HG03342 (cell line): ENCODE measurements around the gene IL17RB.

Experiments
- ATAC-seq: cut with Tn5 transposase; IDR thresholded peaks from one replicate; pipeline ENCODE4 v1.9.1; 2021; ENCODE audit warnings: mild to moderate bottlenecking, moderate library complexity; ENCODE audit not compliant: unreplicated experiment

Gene IL17RB

GRCh38 chr3:53902067-53902466, 55.7 kb downstream of the IL17RB start:
- no peak for ATAC-seq

- ATAC-seq, result no peak
These were observed 56.3 kb downstream of the IL17RB start for GRCh38 chr3:53902711-53903110.

- no peak for ATAC-seq
These were observed 67.0 kb downstream of the IL17RB start for GRCh38 chr3:53913401-53913800.
